HS-5 (cell line): Measurements from ENCODE around the gene TBL1XR1.
"Not testable (repeated sequence)": the region's sequence is repeated elsewhere in the genome, so short reads cannot be mapped to it uniquely, and the experiment has no call there.

Source experiments
- DNase-seq: peaks from one replicate; pipeline ENCODE4 v3.0.0-alpha.2; 2012; ENCODE audit warnings: low read depth

Gene TBL1XR1

DNA sequence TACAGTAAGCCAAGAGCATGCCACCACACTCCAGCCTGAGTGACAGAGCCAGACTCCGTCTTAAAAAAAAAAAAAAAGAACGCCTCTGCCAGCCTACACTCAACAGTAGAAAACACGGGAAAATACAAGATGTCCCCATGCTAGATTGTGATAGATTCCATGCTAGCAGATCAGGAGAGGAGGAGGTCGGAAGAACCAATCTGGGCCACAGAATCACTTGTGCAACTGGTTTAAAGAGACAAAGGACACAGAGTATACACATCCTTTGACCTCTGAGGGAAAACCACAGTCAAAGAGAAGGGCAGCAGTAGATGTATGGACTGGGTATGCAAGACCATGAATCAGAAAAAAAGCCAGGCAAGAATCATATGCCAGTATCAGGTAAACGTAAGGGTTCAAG, 15.9 kb downstream of the TBL1XR1 start:
- no peak for DNase-seq

DNA sequence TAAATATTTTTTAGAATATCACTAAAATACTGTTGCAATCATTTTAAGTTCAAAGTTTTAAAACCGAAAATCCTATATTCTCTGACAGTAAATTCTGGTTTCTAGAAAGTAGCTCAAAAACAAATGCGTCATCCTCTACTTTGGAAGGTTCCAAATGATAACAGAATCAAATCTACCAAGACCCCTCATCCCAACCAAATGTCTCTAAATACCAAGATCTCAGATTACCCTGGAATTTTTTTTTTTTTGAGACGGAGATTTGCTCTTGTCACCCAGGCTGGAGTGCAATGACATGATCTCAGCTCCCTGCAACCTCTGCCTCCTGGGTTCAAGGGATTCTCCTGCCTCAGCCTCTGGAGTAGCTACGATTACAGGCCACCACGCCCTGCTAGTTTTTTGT, 16.8 kb downstream of the TBL1XR1 start:
- no peak for DNase-seq

DNA sequence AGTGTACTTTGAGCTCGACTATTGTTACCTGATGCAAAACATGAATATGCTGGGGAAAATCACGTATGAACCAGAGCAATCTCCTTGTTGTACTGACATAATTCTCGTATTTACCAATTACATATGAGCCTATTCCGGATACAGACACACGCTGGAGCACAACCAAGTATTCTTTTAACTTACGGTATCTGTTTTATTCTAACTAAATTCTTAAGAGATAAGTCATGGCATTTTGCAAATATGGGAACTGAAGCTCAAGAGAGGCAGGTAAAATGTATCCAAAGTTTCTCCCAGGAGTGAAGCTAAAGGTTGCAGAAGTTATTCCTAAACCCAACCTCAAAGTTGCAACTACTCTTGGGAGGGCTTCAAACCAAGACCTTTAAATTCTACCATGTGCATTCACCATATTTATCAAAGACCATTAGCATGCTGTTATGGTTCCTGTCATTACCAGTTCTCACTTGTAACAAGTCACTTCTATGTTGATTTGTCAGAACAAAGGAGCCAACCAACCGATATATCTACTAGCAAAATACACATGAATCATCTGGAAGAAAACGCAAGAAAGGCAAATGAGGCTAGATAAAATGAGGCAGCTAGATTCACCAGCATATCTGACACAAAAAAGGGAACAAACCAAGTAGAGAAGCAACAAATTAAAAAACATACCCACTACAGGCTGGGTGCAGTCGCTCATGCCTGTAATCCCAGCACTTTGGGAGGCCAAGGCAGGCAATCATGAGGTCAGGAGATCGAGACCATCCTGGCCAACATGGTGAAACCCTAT, 17.8 kb downstream of the TBL1XR1 start:
- DNase-seq, result no peak

DNA sequence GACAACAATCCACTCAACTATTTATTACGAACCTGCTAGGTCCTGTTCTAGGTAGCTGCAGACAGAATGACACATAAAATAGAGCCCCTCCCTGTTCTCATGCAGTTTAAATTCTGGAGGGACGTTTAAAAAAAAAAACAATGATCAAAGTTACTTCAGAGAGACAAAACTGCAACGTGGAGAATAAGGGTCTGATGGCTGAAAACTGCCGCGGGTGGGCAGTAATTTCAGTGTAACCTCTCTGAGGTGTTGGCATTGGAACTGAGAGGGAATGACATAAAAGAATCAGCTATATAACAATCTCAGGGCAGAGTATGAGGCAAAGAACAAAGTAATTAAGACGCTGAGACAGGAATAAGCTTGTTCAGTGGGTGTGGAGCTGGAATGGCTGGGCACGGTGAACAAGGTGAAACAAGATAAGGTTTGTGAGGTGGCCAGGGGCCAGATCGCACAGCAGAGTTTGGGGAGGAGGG, 19.5 kb downstream of the TBL1XR1 start:
- no peak for DNase-seq

DNA sequence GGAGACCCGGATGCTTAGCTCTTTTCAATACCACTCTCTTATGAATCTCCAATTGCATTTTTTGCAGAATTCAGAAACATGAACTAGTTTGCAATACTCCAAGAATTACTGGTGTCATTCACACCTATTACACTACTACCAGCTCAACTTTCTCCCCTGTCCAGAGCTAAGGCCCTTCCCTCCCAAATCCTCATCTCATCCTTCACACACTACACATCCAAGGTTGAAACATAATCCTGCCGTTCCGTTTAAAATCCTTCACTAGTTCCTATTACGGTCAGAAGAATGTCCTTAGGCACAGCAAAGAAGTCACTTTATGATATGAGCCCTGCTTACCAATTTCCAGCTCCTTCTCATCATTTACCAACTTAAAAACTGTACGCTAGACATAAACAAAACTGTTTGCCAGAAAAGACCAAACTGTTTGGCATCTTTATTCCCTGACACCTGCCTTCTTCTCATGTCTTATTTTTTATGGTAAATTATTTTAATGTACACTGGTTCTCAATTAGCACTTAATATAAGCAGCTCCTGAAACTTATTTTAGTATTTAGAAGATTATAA, 22.6 kb downstream of the TBL1XR1 start:
- DNase-seq, result no peak

DNA sequence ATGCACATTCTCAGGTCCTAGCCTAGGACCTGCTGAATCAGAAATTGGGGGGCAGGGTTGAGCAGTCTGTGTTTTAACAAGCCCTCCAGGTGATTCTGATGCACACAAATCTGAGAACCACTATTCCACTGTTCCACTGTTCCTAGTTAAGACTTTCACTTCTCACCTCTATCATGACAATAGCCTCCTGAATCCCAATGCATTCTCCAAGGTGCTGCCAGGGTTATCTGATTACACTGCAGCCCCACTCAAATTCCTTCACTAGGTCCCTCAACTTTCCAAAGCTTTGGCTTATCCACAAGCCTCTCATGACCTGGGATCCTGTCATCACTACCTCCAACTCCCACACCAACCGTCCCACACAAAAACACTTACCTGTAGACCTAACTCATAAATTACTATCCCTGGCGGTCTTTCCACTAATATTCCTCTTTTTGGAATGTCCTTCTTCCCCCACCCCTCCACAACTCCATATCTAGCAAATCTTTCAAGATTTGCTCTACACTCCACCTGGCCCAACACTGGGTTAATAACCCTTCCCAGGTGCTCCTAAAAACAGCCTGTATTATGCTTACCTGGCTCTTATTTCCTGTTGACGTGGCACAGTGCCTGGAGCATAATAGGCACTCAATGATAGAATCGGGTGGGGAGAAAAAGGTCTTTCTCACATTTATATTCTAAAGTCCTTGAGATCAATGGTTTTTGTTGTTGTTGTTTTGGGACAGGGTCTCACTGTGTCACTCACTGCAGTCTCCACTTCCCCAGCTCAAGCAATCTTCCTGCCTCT, 27.2 kb downstream of the TBL1XR1 start:
- DNase-seq, result no peak

DNA sequence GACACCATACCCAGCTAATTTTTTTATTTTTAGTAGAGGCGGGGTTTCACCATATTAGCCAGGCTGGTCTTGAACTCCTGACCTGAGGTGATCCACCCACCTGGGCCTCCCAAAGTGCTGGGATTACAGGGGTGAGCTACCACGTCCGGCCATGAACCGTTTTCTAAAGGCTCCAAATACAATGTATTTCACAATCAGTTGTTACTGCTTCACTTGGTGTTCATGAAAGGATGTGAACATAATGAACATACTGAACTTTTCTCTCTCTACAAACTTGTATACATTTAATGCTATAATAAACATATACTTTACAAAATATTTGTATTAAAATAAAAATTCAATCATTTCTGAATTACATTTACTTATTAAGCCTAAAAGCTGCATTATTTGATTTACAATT, 28.9 kb downstream of the TBL1XR1 start:
- no peak for DNase-seq

DNA sequence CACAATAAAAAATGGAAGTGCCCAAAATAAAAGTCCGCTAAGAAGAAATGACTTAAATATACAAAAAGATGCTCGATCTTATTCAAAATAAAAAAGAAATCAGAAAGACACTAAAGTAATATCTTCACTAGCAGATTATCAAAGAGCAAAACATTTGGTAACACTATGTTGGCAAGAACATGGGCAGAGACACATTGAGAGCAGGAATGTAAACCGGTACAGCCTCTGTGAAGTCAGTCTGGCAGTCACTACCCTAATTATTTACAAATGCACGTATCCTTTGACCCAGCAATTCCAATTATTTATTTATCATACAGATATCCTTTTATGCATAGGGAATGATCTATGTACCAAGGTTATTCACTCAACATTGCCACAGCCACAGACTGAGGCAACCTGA, 34.5 kb downstream of the TBL1XR1 start:
- DNase-seq, result no peak

DNA sequence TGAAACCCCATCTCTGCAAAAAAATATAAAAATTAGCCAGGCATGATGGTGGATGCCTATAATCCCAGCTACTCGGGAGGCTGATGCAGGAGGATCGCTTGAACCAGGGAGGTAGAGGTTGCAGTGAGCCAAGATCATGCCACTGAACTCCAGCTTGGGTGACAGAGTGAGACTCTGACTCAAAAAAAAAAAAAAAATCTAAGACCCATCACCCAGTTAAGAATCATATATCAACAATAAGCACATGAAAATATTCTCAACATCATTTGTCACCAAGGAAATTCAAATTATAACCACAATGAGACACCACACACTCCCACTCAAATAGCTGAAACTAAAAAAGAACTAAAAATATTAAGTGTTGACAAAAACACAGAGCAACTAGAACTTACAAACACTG, 35.7 kb downstream of the TBL1XR1 start:
- not testable (repeated sequence) for DNase-seq

DNA sequence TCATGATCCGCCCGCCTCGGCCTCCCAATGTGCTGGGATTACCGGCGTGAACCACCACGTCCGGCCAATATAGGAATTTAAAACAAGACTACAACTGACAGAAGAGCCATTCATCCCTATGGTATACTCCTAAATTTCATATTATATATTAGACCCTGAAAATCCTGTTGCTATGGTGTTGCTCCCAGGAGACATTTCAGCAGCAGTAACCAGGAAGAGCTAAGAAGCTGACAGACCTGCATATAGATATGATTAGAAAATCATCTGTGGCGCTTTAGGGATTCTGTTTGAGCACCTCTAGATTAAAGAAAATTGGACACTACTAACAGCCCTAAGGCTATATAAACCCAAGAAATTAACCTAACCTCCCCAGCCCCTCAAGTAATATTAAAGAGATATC, 38.8 kb downstream of the TBL1XR1 start:
- DNase-seq, result no peak

DNA sequence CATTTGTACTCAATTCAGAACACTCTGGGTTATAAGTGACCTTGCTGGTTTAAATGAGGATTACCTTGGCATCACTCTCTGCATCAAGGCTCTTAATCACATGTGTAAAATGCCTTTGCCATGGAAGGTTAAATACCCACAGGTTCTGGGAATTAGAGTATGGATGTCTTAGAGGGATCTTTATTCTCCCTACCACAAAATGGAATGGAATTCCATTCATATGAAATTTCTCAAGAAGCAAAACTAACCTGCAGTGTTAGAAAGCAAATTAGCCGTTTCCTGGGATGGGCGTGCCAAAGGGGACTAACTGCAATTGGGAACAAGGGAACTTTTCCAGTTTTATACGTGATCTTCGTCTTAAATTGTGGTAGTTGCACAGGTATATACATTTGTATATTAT, 39.8 kb downstream of the TBL1XR1 start:
- DNase-seq, result no peak

DNA sequence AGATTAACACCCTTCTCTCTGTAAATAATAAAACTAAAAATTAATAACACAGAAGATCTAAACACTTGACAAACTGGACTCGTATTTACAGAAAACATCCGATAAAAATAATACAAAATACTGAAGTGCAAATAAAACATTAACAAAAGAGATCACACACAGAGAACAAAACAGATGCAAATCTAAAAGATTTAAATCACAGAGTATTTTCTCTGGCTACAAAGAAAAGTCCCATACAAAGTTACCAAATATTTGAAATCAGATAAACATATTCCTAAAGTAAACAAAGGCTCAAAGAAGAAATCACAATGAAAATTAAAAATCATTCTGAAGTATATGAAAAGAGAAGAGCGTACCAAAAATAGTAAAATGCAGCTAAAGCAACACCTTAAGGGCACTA, 42.5 kb downstream of the TBL1XR1 start:
- no peak for DNase-seq

DNA sequence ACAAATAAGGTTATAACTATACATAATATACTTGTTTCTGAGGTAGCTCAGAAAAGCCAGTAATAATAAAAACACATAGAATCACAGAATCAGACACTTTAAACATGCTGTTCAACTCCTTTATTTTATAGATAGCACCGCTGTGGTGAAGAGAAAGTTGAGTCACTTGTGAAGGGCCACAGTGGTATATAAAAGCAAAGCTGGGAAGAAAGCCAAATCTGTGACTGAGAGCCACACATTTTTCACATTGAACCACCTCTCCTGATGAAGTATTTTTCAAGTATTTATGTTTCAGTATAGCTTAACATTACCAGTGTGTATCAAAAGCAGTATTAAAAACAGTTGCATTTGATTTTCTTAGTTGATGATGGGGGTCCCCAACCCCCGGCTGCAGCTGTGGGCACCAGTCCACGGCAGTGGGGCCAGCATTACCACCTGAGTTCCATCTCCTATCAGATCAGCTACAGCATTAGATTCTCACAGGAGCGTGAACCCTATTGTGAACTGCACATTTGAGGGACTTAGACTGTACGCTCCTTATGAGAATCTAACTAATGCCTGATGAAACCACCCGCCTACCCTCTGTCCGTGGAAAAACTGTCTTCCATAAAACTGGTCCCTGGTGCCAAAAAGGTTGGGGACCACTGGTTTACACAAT, 46.2 kb downstream of the TBL1XR1 start:
- DNase-seq, result peak; percentile 70

DNA sequence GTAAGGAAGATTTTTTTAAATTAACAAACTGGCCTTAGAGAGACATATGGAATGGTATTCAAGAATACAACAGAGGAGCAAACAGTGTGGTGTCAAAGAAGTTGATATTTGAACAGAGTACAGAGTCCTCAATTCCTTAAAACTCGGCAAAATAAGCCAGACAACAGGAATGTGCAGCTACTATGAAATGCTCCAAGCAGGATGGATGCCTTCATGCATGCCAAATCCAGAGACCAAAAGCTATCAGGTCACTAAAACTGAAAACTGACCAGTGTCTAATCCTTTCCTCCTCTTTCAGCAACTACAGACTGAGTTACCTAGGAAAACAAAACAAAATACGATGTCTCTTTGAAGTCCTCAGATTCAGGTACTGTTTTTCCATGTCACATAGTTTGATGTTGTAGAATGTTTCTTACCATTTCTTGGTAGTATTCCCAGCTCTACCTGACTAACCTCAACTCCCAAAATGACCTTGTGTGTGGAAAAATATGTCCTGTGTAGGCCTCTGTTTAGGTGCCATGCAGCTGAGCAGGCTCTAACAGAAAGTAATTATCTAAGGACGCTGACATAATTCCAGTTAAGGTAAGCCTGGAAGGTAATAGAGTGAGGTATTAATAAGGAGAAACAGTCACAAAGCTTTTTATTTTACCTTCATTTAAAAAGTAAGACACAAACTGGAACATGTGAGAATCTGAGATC, 46.9 kb downstream of the TBL1XR1 start:
- DNase-seq, result no peak

DNA sequence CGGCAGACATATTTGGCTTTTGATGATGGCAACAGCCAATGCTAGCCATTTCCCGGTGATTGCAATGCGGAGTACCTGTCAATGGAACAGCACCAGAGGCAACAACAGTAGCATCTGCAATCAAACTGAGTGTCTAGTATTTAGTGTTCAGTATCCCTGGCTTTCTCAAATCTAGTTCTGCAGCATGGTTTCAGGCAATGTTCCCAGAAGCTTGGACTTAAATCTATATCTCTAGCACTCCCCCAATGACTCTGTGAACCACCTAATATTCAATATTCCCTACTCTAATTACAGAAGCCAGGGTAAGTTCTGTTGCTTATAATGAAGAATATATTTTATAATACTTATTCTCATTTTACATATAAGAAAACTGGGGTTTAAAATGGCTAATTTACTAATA, 48.2 kb downstream of the TBL1XR1 start:
- no peak for DNase-seq

DNA sequence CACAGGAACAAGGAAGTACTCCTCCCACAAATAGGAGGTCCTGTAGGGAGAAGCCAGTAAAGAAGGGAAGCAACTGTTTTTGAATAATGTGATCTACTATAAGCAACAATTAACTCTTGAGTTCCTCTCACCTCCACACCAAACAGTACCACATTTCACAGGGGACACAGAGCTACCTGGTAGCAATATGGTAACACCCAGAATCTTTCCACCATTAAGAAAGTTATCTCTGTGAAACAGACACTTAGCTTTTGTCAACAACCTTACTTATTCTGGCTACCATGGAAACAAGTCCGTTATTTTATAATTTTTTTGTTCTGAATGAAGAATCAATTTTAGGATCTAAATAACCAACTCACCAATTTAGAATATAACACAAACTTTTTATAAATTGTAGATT, 49.5 kb downstream of the TBL1XR1 start:
- no peak for DNase-seq

DNA sequence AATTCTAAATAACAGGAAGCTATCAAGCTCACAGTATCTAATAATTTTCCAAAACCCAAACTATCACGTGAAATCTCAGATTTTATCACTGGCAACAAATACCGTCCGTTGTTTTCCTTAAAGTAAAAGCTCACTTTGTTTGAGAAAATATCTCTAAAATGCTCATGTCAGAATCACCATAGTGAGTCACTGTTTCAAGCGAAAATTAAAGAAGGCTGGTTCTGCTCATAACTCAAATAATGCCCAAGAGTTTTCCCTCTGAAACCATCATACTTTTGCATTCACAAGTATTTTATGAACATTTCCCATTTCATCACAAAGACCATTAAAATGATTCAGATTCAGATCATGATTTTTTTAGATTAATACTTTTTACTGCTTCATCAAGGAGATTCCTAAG, 50.6 kb downstream of the TBL1XR1 start:
- peak; percentile 23 for DNase-seq

DNA sequence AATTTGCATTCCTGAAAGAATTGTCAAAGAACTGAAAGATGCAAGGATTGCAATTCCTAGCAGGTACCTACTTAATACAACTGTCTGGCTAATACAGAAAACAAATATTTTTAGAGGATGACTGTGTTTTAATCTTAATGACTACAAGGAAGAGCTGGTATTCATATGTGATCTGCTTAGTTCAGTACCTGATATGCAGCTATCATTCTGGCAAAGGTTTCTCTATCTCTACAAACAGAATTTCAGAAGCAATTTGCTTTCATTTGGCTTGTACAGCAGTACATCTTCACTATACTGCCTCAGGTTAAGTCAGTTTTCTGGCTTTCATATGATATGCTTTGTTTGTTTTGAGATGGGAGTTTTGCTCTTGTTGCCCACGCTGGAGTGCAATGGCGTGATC, 51.3 kb downstream of the TBL1XR1 start:
- DNase-seq, result no peak

DNA sequence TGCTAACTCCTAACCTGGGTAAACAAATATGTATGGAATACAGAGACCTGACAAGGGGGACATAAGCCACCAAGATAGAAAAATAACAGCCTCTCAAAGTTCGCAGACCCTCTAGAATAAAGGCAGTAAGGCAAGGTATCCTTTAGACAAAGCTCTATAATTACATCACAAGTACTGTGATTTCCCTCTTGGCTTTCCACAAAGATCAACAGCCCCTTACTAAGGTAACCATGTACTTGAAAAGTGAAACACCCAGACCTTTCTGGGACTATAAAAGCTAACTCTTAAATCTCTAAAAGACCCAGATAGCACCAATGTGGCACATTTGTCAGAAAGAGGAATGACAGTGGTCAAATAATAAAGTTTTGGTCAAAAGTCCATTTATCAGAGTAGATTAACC, 51.9 kb downstream of the TBL1XR1 start:
- no peak for DNase-seq

DNA sequence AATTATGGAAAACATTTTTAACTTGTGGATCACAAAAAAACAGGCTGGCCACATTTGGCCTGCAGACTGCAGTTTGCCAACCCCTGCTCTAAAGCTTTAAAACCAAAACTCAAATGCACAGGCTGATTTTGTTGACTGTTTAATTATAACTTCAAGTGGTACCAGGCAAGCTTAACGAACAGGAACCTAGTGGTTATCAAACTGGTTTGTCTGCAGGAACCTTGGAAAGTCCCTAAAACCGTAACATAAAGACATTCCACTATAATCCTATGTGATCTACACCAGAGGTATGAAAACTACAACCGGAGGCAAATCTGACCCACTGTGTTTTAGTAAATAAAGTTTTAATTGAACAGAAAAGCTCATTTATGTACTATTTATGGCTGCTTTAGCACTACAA, 52.4 kb downstream of the TBL1XR1 start:
- DNase-seq, result no peak

DNA sequence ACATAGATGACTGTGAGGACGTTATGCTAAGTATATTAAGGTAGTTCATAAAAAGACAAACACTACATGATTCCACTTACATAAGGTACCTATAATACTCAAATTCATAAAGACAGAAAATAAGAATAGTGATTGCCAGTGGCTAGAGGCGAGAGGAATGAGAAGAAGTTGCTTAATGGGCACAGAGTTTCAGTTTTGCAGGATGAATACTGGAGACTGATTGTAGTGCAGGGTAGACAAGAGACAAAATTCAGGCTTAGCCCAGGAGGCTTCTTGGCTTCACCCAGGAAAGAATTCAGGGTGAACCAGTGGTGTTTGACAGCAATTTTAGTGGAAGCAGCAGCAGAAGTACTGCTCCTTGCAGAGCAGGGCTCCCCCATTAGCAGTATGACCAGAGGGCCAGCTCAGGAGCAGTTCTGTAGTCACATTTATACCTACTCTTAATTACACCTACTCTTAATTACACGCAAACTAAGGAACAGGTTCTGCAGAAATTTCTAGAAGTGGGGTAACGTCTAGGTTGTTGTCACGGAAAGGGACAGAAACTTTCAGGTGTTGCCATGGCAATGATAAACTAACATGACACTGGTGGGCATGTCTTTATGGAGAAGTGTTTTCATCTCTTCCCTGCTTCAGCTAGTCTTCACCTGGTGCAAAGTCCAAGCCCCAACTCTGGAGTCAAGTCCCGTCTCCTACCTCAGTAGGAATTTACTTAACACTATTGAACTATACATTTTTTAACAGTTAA, 55.2 kb downstream of the TBL1XR1 start:
- DNase-seq, result no peak
